ENCODE results near the gene HBEGF. TPM values are rescaled to one million over a fixed set of nuclear protein-coding genes. Genes with fewer than 3 reads are reported as not detected.

Gene HBEGF
- total RNA-seq, 4 donors from 2014 or later: 27.1 to 30.9 (median 27.8) TPM

DNA sequence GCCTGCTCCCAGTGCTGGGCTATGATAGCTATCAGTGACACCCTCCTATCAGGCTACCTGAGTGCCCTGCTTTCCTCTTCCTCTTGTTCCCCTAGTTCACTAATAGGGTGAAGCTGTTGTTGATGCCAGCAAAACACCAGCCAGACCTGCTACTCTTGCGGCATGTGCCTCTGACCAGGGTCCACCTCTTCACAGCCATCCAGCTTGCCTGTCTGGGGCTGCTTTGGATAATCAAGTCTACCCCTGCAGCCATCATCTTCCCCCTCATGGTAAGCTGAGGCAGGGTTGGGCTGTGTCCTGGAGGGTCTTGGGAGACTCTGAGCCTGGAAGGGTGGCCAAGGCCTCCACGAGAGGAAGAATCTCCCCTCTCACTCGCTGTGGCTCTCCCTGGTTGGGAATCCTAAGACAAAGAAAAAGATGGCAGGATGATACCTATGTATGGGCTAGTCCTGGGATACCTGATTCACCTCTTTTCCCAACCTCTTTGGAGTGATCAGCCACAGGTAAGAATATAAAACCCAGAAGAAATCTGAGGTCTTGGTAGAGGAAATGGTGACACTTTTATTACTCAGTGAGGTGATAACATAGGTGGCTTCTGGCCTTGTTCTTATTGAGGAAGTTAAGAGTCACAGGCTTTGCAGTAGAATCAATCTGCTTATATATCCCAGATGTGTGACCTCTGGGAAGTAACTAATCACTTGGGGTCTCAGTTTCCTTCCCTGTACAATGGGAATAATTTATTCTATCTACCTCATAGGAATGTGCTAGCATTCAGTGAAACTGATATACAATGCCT is 25.2 kb upstream of the HBEGF start:
- Histone ChIP-seq H3K9me3 (no peaks in the 10 kb centered on the region), H3K27ac (no peak overlapping the region), H3K36me3 (no peaks in the 10 kb centered on the region), H3K27me3 (no peaks in the 10 kb centered on the region), H3K4me1 (peaks cover 0 to 11% (median 0%) of the 10 kb centered on the region in 4 donors), H3K4me3 (no peak overlapping the region)
- TF ChIP-seq, protein P1, sequence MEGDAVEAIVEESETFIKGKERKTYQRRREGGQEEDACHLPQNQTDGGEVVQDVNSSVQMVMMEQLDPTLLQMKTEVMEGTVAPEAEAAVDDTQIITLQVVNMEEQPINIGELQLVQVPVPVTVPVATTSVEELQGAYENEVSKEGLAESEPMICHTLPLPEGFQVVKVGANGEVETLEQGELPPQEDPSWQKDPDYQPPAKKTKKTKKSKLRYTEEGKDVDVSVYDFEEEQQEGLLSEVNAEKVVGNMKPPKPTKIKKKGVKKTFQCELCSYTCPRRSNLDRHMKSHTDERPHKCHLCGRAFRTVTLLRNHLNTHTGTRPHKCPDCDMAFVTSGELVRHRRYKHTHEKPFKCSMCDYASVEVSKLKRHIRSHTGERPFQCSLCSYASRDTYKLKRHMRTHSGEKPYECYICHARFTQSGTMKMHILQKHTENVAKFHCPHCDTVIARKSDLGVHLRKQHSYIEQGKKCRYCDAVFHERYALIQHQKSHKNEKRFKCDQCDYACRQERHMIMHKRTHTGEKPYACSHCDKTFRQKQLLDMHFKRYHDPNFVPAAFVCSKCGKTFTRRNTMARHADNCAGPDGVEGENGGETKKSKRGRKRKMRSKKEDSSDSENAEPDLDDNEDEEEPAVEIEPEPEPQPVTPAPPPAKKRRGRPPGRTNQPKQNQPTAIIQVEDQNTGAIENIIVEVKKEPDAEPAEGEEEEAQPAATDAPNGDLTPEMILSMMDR (IDR thresholded peaks at IDR 0.05): no peak
- no peak for TF ChIP-seq POLR2A (IDR thresholded peaks at IDR 0.05)
- TF ChIP-seq EP300 (IDR thresholded peaks at IDR 0.05): no peak
- 85 to 93% methylated on average over 3 of the region's 3 CpGs for WGBS, 2 donors
- no peak for DNase-seq (ENCODE audit: low spot score in 2 of 2)

DNA sequence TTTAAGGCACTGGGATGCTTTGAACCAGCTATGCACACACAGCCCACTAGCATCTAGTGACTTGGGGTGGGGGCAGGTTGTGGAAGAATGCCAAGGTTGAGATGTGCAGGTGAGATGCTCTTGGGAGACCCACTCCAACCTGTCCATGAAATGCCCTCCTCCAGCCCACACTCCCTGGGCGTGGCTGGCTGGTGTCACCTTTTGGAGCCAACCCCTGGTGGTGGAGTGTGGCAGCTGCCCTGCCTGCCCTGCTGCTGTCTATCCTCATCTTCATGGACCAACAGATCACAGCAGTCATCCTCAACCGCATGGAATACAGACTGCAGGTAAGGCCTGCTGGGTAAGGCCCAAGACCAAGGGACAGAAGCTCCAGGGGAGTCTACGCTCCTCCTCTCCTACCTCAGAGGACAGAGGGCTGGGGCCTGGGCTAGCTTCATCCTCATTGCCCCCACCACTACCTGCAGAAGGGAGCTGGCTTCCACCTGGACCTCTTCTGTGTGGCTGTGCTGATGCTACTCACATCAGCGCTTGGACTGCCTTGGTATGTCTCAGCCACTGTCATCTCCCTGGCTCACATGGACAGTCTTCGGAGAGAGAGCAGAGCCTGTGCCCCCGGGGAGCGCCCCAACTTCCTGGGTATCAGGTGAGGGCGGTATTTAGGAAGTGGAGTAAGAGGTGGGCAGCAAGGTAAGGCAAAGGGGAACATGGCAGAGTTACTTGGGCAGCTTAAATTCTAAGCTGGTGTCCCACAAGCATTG is 21.0 kb upstream of the HBEGF start:
- Histone ChIP-seq H3K36me3 (no peaks in the 10 kb centered on the region), H3K9me3 (no peaks in the 10 kb centered on the region), H3K27me3 (no peaks in the 10 kb centered on the region), H3K4me3 (no peak overlapping the region), H3K4me1 (peaks cover 0 to 7% (median 0%) of the 10 kb centered on the region in 4 donors), H3K27ac (no peak overlapping the region)
- 91 to 93% methylated on average over 8 of the region's 8 CpGs for WGBS, 2 donors
- no peak for DNase-seq (ENCODE audit: low spot score in 2 of 2)
- TF ChIP-seq POLR2A (IDR thresholded peaks at IDR 0.05): no peak
- TF ChIP-seq EP300 (IDR thresholded peaks at IDR 0.05): no peak
- TF ChIP-seq, protein P1 (IDR thresholded peaks at IDR 0.05): no peak

DNA sequence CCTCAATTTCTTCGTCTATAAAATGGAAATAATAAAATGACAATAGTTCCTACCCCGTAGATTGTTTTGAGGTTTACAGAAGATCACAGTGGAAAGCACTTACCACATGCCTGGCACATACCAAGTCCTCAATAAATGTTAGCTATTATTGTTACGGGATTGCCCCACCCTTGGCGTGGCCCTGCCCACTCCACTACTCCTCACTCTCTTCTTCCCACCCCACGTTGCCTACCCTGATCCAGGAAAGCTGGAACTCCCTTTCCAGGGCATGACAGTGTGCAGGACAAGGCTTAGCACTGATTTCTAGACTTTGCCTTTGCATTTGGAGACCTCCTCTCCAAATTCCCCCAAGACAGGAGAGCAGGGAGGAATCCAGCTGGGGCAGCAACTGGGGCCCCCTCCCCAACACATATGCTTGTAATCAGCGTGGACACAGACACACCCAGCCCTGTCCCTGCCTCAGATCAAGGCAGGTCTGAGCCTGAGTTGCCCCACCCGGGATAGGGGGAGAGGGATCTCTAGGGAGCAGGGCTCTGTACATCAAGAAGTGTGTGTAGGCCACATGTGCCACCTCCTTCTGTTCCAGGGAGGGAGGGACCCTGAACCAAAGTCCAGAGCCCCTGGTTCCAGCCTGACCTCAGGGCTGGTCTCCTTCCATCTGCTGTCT is 20.3 kb upstream of the HBEGF start:
- no peak overlapping the region for H3K27ac ChIP-seq
- DNase-seq (ENCODE audit: low spot score in 2 of 2): no peak
- no peak overlapping the region for H3K4me3 ChIP-seq
- 67 to 73% methylated on average over 7 of the region's 7 CpGs for WGBS, 2 donors
- no peaks in the 10 kb centered on the region for H3K9me3 ChIP-seq
- H3K4me1 ChIP-seq: peaks cover 0 to 6% (median 0%) of the 10 kb centered on the region in 4 donors
- TF ChIP-seq EP300 (IDR thresholded peaks at IDR 0.05) (no peak), POLR2A (IDR thresholded peaks at IDR 0.05) (no peak)
- TF ChIP-seq, protein P1 (IDR thresholded peaks at IDR 0.05): no peak
- no peaks in the 10 kb centered on the region for H3K27me3 ChIP-seq
- no peaks in the 10 kb centered on the region for H3K36me3 ChIP-seq

DNA sequence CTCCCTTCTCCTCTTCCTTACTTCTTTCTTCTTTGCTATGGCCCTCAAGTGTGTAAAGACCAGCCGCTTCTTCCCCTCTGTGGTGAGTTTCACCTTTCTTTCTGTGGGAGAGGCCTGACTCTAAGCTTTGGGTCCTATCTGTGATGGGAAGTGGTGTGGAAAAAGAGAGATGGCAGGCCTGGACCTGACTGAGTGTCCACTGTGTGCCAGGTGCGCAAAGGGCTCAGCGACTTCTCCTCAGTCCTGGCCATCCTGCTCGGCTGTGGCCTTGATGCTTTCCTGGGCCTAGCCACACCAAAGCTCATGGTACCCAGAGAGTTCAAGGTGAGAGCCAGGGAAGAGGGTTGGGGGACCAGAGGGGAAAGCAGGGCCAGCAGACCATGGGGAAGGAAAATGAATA is 19.5 kb upstream of the HBEGF start:
- Histone ChIP-seq H3K4me3 (no peak overlapping the region), H3K4me1 (peaks cover 0 to 6% (median 0%) of the 10 kb centered on the region in 4 donors), H3K27me3 (no peaks in the 10 kb centered on the region), H3K36me3 (no peaks in the 10 kb centered on the region), H3K9me3 (no peaks in the 10 kb centered on the region), H3K27ac (no peak overlapping the region)
- no peak for TF ChIP-seq EP300 (IDR thresholded peaks at IDR 0.05)
- TF ChIP-seq POLR2A (IDR thresholded peaks at IDR 0.05): no peak
- DNase-seq (ENCODE audit: low spot score in 2 of 2): no peak
- 95 to 96% methylated on average over 4 of the region's 4 CpGs for WGBS, 2 donors

DNA sequence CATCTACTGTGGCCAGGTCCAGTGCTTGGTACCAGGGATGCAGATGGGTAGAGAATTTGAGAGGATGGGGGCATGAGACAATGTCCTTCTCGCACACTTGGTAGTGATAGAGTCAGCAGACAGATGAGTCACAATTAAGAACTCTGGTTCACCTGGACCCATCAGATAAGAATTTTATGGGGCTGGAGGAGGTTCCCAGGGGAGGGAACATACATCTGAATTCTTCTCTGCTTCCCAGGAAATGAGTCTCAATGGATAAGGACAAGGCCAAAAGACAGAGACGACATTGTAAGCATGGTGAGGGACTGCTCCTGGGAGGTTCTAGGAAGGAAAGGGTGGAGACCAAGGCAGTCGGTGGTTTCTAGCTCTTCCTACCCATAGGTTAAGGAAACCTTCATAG is 18.9 kb upstream of the HBEGF start:
- Histone ChIP-seq H3K27me3 (no peaks in the 10 kb centered on the region), H3K27ac (no peak overlapping the region), H3K9me3 (no peaks in the 10 kb centered on the region), H3K36me3 (no peaks in the 10 kb centered on the region), H3K4me1 (peaks cover 0 to 6% (median 0%) of the 10 kb centered on the region in 4 donors), H3K4me3 (no peak overlapping the region)
- TF ChIP-seq, protein P1 (IDR thresholded peaks at IDR 0.05): no peak
- TF ChIP-seq POLR2A (IDR thresholded peaks at IDR 0.05) (no peak), EP300 (IDR thresholded peaks at IDR 0.05) (no peak)
- no peak for DNase-seq (ENCODE audit: low spot score in 2 of 2)
- 68 to 71% methylated on average over 3 of the region's 3 CpGs for WGBS, 2 donors

Data from tibial nerve (tissue), 4 donors.